ENCODE results near the gene ZNF474.

Gene ZNF474

GRCh38 chr5:122179701-122180100 is 50.4 kb downstream of the ZNF474 start:
- Histone ChIP-seq H3K27me3 (ENCODE audit: control insufficient read depth, insufficient read depth, low read length) (no peaks in the 10 kb centered on the region), H3K36me3 (ENCODE audit: control insufficient read depth, insufficient read depth, low read length) (no peaks in the 10 kb centered on the region), H3K4me1 (ENCODE audit: control insufficient read depth, insufficient read depth, low read length) (peaks cover 9% of the 10 kb centered on the region), H3K4me3 (ENCODE audit: low read length) (no peak overlapping the region), H3K9ac (ENCODE audit: low read length) (no peak overlapping the region), H3K9me3 (ENCODE audit: control insufficient read depth, low read length) (no peaks in the 10 kb centered on the region)

DNA sequence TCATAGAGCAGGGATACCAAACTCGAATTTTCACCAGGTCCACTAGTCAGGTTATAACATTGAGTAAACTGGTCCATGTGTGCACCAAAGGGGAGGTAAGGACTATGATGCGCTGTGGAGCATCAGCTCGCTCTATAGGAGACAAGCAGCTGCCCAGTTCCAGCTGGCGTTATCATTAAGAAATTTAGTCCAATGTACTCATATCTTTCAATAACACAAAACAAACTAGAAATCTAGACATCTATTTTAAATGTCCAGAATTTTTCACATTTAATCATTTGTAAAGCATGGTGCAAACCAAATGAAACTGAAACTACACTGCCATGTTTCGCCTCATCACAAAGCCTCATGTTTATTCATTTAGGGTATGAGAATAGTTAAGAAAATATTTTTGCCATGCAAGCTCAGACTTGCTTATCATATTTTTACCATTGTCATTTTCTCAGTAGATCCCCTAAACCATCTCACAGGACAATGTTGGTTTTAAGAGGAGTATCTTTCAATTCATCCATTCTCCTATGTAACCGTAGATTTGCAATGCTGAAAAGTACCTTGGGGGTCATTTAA is 50.9 kb downstream of the ZNF474 start:
- peaks cover 9% of the 10 kb centered on the region for H3K4me1 ChIP-seq (ENCODE audit: control insufficient read depth, insufficient read depth, low read length)
- H3K9ac ChIP-seq (ENCODE audit: low read length), result no peak overlapping the region
- no peak overlapping the region for H3K4me3 ChIP-seq (ENCODE audit: low read length)
- H3K9me3 ChIP-seq (ENCODE audit: control insufficient read depth, low read length), result no peaks in the 10 kb centered on the region
- H3K36me3 ChIP-seq (ENCODE audit: control insufficient read depth, insufficient read depth, low read length), result no peaks in the 10 kb centered on the region
- H3K27me3 ChIP-seq (ENCODE audit: control insufficient read depth, insufficient read depth, low read length), result no peaks in the 10 kb centered on the region

DNA sequence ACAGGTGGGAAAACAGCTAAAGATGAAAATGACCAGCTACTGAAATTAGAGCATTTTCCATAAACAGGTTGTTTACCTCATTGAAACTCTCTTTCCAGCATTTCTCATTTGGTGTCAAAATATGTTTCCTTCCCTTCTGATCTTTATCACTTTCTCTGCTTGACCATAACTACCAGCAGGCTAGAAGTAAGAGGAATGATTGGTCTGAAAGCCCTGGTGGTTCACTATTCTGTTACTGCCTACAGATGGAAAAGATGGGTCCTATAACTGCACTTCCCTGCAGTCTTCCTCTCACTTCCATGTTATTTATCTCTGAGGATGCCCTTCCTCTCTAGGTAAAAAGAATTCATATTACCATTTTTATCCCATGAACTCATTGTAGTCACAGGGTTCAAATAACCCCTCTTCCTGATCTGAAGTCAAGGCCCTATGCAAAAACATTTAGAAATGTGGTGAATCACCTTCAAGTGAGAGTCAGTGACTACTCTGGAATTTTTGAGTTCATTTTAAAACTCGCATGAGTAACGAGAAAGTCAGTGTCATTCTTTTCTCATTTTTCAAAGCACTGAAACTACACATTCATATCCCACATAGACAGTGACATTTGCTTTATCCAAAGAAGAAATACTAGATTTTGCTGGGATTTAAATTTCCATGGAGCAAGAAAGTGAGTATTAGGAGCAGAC is 51.7 kb downstream of the ZNF474 start:
- H3K4me3 ChIP-seq (ENCODE audit: low read length), result no peak overlapping the region
- no peak overlapping the region for H3K9ac ChIP-seq (ENCODE audit: low read length)
- no peaks in the 10 kb centered on the region for H3K36me3 ChIP-seq (ENCODE audit: control insufficient read depth, insufficient read depth, low read length)
- H3K27me3 ChIP-seq (ENCODE audit: control insufficient read depth, insufficient read depth, low read length), result no peaks in the 10 kb centered on the region
- H3K4me1 ChIP-seq (ENCODE audit: control insufficient read depth, insufficient read depth, low read length), result peaks cover 9% of the 10 kb centered on the region
- no peaks in the 10 kb centered on the region for H3K9me3 ChIP-seq (ENCODE audit: control insufficient read depth, low read length)

- Histone ChIP-seq H3K4me1 (ENCODE audit: control insufficient read depth, insufficient read depth, low read length) (peaks cover 9% of the 10 kb centered on the region), H3K27me3 (ENCODE audit: control insufficient read depth, insufficient read depth, low read length) (no peaks in the 10 kb centered on the region), H3K36me3 (ENCODE audit: control insufficient read depth, insufficient read depth, low read length) (no peaks in the 10 kb centered on the region), H3K4me3 (ENCODE audit: low read length) (no peak overlapping the region), H3K9ac (ENCODE audit: low read length) (no peak overlapping the region), H3K9me3 (ENCODE audit: control insufficient read depth, low read length) (no peaks in the 10 kb centered on the region)
These were observed 52.5 kb downstream of the ZNF474 start for GRCh38 chr5:122181863-122182262.

GRCh38 chr5:122182491-122182921 is 53.2 kb downstream of the ZNF474 start:
- Histone ChIP-seq H3K4me1 (ENCODE audit: control insufficient read depth, insufficient read depth, low read length) (peaks cover 9% of the 10 kb centered on the region), H3K36me3 (ENCODE audit: control insufficient read depth, insufficient read depth, low read length) (no peaks in the 10 kb centered on the region), H3K27me3 (ENCODE audit: control insufficient read depth, insufficient read depth, low read length) (no peaks in the 10 kb centered on the region), H3K9ac (ENCODE audit: low read length) (no peak overlapping the region), H3K4me3 (ENCODE audit: low read length) (no peak overlapping the region), H3K9me3 (ENCODE audit: control insufficient read depth, low read length) (no peaks in the 10 kb centered on the region)

GRCh38 chr5:122183098-122183787 is 53.9 kb downstream of the ZNF474 start:
- no peaks in the 10 kb centered on the region for H3K36me3 ChIP-seq (ENCODE audit: control insufficient read depth, insufficient read depth, low read length)
- H3K9ac ChIP-seq (ENCODE audit: low read length), result no peak overlapping the region
- no peaks in the 10 kb centered on the region for H3K27me3 ChIP-seq (ENCODE audit: control insufficient read depth, insufficient read depth, low read length)
- peaks cover 9% of the 10 kb centered on the region for H3K4me1 ChIP-seq (ENCODE audit: control insufficient read depth, insufficient read depth, low read length)
- H3K4me3 ChIP-seq (ENCODE audit: low read length), result no peak overlapping the region
- H3K9me3 ChIP-seq (ENCODE audit: control insufficient read depth, low read length), result no peaks in the 10 kb centered on the region

DNA sequence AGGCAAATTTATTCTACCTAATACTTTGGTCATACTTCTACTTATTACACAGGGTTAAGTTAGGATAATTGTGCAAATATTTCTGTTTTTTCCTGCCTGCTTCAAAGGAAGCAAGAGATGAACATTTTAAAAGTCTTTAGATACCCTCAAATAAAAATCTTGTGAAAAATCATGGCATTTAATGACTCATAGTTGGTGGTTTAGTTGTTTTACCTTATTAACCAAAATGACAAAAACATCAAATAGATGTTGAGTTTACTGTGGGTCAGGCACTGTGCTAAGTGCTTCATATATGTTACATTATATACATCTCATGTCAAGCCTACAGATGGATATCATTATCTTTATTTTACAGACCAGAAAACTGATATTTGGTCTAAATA is 54.4 kb downstream of the ZNF474 start:
- H3K9ac ChIP-seq (ENCODE audit: low read length), result no peak overlapping the region
- H3K9me3 ChIP-seq (ENCODE audit: control insufficient read depth, low read length), result no peaks in the 10 kb centered on the region
- no peaks in the 10 kb centered on the region for H3K27me3 ChIP-seq (ENCODE audit: control insufficient read depth, insufficient read depth, low read length)
- no peaks in the 10 kb centered on the region for H3K36me3 ChIP-seq (ENCODE audit: control insufficient read depth, insufficient read depth, low read length)
- H3K4me3 ChIP-seq (ENCODE audit: low read length), result no peak overlapping the region
- H3K4me1 ChIP-seq (ENCODE audit: control insufficient read depth, insufficient read depth, low read length), result peaks cover 9% of the 10 kb centered on the region

- no peaks in the 10 kb centered on the region for H3K36me3 ChIP-seq (ENCODE audit: control insufficient read depth, insufficient read depth, low read length)
- H3K4me1 ChIP-seq (ENCODE audit: control insufficient read depth, insufficient read depth, low read length), result peaks cover 9% of the 10 kb centered on the region
- H3K9me3 ChIP-seq (ENCODE audit: control insufficient read depth, low read length), result no peaks in the 10 kb centered on the region
- H3K27me3 ChIP-seq (ENCODE audit: control insufficient read depth, insufficient read depth, low read length), result no peaks in the 10 kb centered on the region
- H3K9ac ChIP-seq (ENCODE audit: low read length), result no peak overlapping the region
- no peak overlapping the region for H3K4me3 ChIP-seq (ENCODE audit: low read length)
These were observed 55.4 kb downstream of the ZNF474 start for GRCh38 chr5:122184676-122185255.

DNA sequence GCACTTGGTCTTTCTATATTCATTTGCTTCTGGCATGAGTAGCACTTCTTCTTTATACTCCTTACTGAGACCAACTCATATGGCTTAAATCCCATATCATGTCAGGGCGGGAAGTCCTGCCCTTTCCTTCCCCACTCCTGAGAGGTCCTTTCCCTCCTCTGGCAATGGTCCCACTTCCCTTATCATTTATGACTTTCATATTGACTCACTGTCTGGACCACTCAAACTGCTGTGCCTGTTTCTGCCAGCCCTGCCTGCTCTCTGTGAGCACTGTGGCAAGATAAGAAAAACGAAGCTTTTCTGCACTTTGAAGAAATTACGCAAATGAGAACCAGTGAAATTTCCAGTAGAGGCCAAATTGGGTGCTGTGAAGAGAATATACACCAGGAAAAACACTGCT is 58.1 kb downstream of the ZNF474 start:
- Histone ChIP-seq H3K4me3 (ENCODE audit: low read length) (no peak overlapping the region), H3K9me3 (ENCODE audit: control insufficient read depth, low read length) (no peaks in the 10 kb centered on the region), H3K9ac (ENCODE audit: low read length) (no peak overlapping the region), H3K27me3 (ENCODE audit: control insufficient read depth, insufficient read depth, low read length) (no peaks in the 10 kb centered on the region), H3K36me3 (ENCODE audit: control insufficient read depth, insufficient read depth, low read length) (no peaks in the 10 kb centered on the region), H3K4me1 (ENCODE audit: control insufficient read depth, insufficient read depth, low read length) (peaks cover 9% of the 10 kb centered on the region)

DNA sequence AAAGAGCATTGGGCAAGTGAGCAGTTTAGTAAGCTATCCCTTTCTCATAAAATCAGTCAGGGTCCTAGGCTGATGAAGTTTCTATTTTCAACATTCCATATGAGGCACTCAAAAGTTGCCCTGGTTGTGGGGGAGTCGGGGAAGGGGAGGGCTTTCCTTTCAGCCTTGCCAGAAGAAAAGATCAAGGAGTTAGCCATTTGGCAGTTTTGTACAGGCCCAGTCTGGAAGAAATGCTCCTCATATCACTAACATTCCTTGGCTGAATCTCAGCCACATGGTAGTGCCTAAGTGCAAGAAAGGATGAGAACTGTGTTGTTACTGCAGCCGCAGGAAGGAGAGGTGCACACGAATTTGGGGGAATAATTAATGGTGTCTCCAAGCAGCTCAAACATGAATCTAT is 60.8 kb downstream of the ZNF474 start:
- H3K9ac ChIP-seq (ENCODE audit: low read length), result no peak overlapping the region
- no peaks in the 10 kb centered on the region for H3K36me3 ChIP-seq (ENCODE audit: control insufficient read depth, insufficient read depth, low read length)
- no peaks in the 10 kb centered on the region for H3K9me3 ChIP-seq (ENCODE audit: control insufficient read depth, low read length)
- no peaks in the 10 kb centered on the region for H3K4me1 ChIP-seq (ENCODE audit: control insufficient read depth, insufficient read depth, low read length)
- H3K4me3 ChIP-seq (ENCODE audit: low read length), result no peak overlapping the region
- H3K27me3 ChIP-seq (ENCODE audit: control insufficient read depth, insufficient read depth, low read length), result no peaks in the 10 kb centered on the region

GRCh38 chr5:122192497-122193496 is 63.5 kb downstream of the ZNF474 start:
- Histone ChIP-seq H3K9ac (ENCODE audit: low read length) (no peak overlapping the region), H3K4me1 (ENCODE audit: control insufficient read depth, insufficient read depth, low read length) (no peaks in the 10 kb centered on the region), H3K9me3 (ENCODE audit: control insufficient read depth, low read length) (no peaks in the 10 kb centered on the region), H3K36me3 (ENCODE audit: control insufficient read depth, insufficient read depth, low read length) (no peaks in the 10 kb centered on the region), H3K27me3 (ENCODE audit: control insufficient read depth, insufficient read depth, low read length) (no peaks in the 10 kb centered on the region), H3K4me3 (ENCODE audit: low read length) (no peak overlapping the region)

Measured in mucosa of stomach (tissue), 1 donor.